ENCODE measurements around the gene SNX7.

- TF ChIP-seq EZH2 (IDR thresholded peaks at IDR 0.05; ENCODE audit: low read length, missing control alignments) = no peak
- TF ChIP-seq CTCF (conservative IDR thresholded peaks at IDR 0.05 in 1 of 2, IDR thresholded peaks at IDR 0.05 in 1 of 2; ENCODE audit: low read depth in 1 of 2, low read length in 2 of 2) = no peak
These were observed 78.2 kb downstream of the SNX7 start for GRCh38 chr1:98739762-98740161.
